ENCODE data around the gene LAMA4.
A peak's percentile ranks its signal among the peaks of the same experiment; 100 is the strongest.

Gene LAMA4

DNA sequence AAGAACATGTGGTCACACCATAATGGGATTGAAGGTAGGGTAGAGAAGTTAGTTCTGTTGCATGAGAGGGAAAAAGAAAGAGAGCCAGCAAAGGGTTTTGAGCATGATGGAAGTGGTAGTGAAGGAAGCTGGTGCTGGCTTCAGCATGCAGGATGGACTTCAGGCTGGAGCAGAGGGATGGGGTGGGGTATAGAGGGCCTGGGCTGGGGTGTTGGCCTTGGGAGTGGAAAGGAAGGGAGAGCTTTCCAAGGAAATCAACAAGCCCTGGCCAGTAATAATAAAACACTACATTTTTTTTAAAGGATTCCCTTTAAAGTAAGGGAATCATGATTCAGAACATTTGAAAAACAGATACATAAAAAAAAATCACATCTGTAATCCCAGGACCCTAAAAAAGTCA, 61.2 kb downstream of the LAMA4 start:
- TF ChIP-seq CTCF (IDR thresholded peaks at IDR 0.05; ENCODE audit: low read depth, low read length), result no peak
- DNase-seq (ENCODE audit: low read depth in 2 of 2), result no peak
- H3K4me3 ChIP-seq (replicated peaks in 1 of 2; ENCODE audit: low read depth in 2 of 2, low read length in 2 of 2), result no peak overlapping the region

- DNase-seq (ENCODE audit: low read depth in 2 of 2), result no peak
- H3K4me3 ChIP-seq (replicated peaks in 1 of 2; ENCODE audit: low read depth in 2 of 2, low read length in 2 of 2), result no peak overlapping the region
- no peak for TF ChIP-seq CTCF (IDR thresholded peaks at IDR 0.05; ENCODE audit: low read depth, low read length)
Measured at GRCh38 chr6:112191509-112192020, 62.8 kb downstream of the LAMA4 start.

GRCh38 chr6:112190164-112190563, 64.2 kb downstream of the LAMA4 start:
- no peak for DNase-seq (ENCODE audit: low read depth in 2 of 2)
- no peak for TF ChIP-seq CTCF (IDR thresholded peaks at IDR 0.05; ENCODE audit: low read depth, low read length)
- no peak overlapping the region for H3K4me3 ChIP-seq (replicated peaks in 1 of 2; ENCODE audit: low read depth in 2 of 2, low read length in 2 of 2)

- DNase-seq (ENCODE audit: low read depth in 2 of 2), result no peak
- no peak for TF ChIP-seq CTCF (IDR thresholded peaks at IDR 0.05; ENCODE audit: low read depth, low read length)
Measured at GRCh38 chr6:112189494-112189893, 64.9 kb downstream of the LAMA4 start.

GRCh38 chr6:112188906-112189305, 65.5 kb downstream of the LAMA4 start:
- DNase-seq (ENCODE audit: low read depth in 2 of 2), result peak; percentile 14 to 40

More at GRCh38 chr6:112189494-112189893, 64.9 kb downstream of the LAMA4 start:
- no peak overlapping the region for H3K4me3 ChIP-seq (replicated peaks in 1 of 2; ENCODE audit: low read depth in 2 of 2, low read length in 2 of 2)

DNA sequence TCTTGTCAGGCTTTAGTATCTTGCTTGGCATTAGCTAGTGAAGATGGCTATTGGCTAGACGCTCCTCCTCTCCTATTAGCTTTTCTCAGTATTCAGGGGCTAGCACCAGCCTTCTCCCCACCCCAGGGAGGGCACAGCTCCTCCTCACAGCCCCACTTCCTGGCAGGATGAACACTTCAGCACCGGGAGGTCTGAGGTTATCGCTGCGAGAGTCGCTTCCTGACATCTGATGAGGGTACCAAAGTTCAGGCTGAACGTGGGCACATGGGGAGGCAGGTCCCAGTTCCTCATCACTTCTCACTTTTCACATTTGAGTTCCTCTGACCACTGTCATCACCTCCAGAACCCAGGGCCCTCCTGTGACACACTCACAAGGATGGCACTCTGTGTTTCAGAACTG, 66.6 kb downstream of the LAMA4 start:
- no peak overlapping the region for H3K4me3 ChIP-seq (replicated peaks in 1 of 2; ENCODE audit: low read depth in 2 of 2, low read length in 2 of 2)
- DNase-seq (ENCODE audit: low read depth in 2 of 2), result no peak
- TF ChIP-seq CTCF (IDR thresholded peaks at IDR 0.05; ENCODE audit: low read depth, low read length), result no peak

More at GRCh38 chr6:112188906-112189305, 65.5 kb downstream of the LAMA4 start:
- no peak for TF ChIP-seq CTCF (IDR thresholded peaks at IDR 0.05; ENCODE audit: low read depth, low read length)
- H3K4me3 ChIP-seq (replicated peaks in 1 of 2; ENCODE audit: low read depth in 2 of 2, low read length in 2 of 2), result no peak overlapping the region

DNA sequence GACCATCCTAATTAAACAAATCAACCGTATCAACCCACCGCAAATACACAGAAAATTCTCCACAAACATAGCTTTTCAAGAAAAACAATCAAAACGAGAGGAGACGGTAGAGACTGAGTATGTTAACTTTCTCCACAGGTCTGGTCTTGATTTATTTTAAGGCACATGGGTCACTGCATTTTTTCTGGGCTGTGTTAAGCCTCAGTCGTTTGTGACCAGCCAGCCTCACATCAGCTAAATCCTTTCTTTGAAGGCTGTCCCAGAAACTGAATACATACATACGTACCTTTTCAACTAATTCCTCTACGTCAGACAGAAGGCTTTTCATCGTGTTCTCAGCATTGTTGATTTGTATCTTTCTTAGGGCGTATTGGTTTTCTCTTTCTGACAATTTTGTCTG, 69.4 kb downstream of the LAMA4 start:
- no peak for DNase-seq (ENCODE audit: low read depth in 2 of 2)
- no peak for TF ChIP-seq CTCF (IDR thresholded peaks at IDR 0.05; ENCODE audit: low read depth, low read length)
- no peak overlapping the region for H3K4me3 ChIP-seq (replicated peaks in 1 of 2; ENCODE audit: low read depth in 2 of 2, low read length in 2 of 2)

Measured in cardiac fibroblast (primary cell).